DND-41 (cell line): ENCODE data around the gene EAF1.

Experiments used
- CTCF ChIP-seq: IDR thresholded peaks from 2 replicates; pipeline ENCODE4 v1.5.1; 2012; ENCODE audit warnings: borderline replicate concordance, low read length, moderate library complexity, mild to moderate bottlenecking; ENCODE audit not compliant: poor library complexity, severe bottlenecking; ENCODE audit errors: extremely low read depth
- EZH2 ChIP-seq: IDR thresholded peaks from 3 replicates; pipeline ENCODE4 v1.6.1; 2012; ENCODE audit warnings: borderline replicate concordance, low read depth, mild to moderate bottlenecking, moderate library complexity, low read length, inconsistent platforms; ENCODE audit not compliant: severe bottlenecking

GRCh38 chr3:15452156-15452555, 24.8 kb downstream of the EAF1 start:
- TF ChIP-seq CTCF (no peak), EZH2 (no peak)
